Eye (tissue), 1 donor: ENCODE data around the gene C7.
"Not testable (repeated sequence)": the region's sequence is repeated elsewhere in the genome, so short reads cannot be mapped to it uniquely, and the experiment has no call there.

Source experiments
- DNase-seq: peaks from one replicate; pipeline ENCODE4 v3.0.0-alpha.2; 2015

Gene C7

DNA sequence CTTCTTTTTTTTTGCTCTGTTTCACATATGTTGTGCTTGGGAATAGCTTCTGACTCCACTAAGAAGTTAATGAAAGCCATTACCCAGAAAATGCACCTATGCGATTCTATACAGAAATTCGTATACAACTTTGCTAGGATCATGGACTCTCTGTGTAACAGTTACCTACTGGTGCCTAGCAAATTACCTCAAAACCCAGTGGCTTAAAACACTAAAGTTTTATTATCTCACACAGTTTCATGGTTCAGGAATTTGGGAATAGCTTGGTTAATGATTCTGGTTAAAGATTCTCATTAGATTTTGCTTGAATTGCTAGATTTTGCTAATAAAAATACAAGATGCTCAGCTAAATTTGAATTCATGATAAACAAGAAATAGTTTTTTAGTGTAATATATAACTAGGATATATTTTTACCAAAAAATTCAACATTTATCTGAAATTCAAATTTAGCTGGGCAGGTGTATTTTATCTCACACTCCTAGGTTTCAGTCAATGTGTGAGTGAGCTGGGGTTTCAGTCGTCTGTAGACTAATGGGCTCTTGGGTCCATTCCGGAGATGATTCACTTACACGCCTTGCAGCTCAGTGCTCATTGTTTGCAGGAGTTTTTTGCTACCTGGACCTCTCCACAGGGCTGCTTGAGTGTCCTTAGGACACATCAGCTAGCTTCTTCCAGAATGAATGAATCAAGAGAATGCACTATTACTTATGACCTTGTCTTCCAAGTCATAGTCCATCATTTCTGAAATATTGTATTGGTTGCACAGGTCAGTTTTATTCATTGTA, 86.7 kb downstream of the C7 start:
- no peak for DNase-seq

DNA sequence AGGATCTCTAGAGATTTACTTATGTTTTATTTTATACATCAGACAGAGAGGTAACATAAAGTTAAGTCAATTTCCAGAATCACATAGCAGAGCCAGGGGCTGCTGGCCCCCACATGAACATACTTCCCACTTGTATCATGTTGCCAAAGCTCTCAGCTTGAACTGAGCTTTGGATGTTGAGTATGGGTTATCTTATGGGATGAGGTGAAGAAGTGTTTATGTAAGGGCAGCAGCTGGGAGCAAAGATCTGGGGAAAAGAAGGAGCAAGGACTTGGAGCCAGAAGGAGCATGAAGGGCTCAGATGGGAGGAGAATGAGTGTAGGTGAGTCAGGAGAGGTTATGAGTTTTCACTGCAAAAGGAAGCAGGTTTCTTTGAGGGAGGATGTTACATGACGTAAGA, 89.8 kb downstream of the C7 start:
- no peak for DNase-seq

DNA sequence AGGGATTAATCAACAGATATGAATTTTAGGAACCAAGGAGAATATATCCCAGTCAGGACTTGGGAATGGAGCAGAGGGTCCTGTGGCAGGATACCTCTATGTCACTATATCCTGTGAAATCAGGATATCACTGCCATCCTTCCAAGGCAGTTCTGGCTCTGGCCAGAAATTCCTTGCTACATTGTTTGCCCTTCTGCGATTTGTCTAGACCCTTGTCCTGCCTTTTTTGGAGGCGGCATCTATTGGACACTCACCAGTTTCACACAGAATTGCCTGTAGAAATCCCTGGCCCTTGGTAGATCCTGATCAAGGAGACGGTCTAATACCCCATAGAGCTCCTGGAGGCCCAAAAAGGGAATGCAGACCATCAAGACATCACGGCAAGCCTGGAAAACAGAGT, 90.7 kb downstream of the C7 start:
- no peak for DNase-seq

DNA sequence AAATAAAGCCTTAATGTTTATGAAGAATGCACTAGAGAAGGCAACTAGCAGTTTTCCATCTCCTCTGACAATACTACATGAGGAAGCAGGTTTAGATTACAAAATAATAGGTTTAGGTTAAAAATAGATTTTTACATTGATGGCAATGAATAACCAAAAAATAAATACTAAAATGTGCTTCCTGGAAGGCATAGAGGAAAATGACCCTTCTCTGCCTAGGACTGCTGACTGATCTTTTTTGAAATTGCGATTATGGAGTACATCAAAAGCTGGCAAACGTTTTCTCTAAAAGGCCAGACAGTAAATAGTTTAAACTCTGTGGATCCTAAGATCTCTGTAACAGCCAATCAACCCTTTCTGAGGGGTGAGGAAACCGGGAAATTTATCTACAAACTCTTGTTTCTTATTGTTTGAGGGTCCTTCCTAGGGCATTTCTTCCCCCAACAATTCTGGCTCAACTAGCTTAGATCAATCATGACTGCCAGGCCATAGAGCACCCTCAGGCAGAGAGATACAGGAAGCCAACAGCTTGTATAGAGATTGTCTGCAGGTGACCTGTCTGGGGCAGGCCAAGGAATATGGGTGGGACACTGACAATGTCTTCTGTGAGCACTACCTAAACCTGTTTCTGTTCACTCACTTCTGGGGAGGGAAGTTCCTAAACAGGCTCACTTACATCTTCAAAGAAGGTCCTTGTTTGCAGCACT, 94.5 kb downstream of the C7 start:
- DNase-seq: no peak

DNA sequence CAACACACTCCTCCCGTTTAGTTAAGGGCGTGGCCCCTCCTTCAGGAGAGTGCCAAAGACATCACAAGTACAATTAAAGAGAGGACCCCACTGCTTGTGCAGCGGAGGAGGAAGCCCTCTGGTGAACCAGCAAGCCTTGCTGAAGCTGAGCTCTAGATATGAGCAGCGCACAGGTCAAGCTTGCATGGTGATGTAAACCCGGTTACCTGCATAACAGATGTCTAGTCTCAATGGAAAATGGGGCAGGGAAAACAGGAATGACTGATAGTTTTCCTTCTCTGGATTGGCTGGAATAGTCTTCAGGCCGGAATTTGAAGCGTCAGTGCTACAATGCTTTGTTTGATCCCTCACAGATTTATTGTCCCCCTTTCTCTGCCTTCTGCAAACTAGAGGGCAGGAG, 95.6 kb downstream of the C7 start:
- DNase-seq: no peak

DNA sequence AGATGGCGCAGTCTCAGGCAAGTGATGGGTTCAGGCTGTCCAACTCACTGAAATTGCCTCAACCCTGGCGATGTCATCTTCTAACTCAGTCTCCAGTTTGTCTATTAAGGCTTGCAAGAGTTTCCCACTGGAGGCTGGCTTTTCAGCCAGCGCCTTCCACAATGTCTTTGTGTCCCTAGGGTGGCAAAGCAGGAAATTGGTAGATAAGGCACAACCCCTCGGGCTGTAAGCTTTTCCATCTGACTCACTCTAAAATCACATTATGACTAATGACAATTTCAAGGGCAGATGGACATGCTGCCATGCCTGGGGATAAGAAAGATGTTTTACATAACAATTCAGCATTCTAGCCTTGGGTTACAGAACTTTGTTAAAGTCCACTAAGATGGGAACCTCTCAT, 99.9 kb downstream of the C7 start:
- peak; percentile 3 for DNase-seq

DNA sequence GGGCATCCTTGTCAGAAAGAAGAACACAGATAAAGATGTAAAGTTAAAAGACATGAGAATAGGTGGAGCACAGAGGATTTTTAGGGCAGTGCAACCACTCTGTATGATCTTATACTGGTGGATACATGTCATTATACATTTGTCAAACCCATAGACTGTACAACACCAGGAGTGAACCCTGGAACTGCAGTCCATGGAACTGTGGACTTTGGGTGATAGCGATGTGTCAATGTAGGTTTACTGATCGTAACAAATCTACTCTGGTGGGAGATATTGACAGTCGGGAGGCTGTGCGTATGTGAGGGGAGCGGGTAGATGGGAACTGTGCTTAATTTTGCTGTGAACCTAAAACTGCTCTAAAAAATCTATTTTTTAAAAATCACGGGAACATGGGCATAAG, 101.3 kb downstream of the C7 start:
- DNase-seq: no peak

DNA sequence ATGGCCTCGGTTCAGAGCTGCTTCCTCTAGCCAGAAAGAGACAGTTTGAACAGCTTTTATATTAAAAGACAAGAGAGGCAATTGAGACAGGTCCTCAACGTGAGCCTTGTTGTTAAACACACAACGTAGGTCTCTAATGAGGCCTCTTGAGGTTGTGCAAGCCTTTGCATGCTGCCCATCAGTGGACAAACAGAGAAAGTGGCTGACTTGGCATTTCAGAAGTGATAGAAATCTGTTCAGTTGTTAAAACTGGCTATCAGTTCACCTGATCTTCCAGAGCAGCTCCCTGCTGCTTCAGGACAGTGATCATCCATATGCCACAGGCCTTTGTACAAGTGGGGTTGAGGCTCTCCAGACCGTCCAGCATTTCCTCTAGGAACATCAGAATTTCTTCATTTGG, 103.0 kb downstream of the C7 start:
- no peak for DNase-seq

DNA sequence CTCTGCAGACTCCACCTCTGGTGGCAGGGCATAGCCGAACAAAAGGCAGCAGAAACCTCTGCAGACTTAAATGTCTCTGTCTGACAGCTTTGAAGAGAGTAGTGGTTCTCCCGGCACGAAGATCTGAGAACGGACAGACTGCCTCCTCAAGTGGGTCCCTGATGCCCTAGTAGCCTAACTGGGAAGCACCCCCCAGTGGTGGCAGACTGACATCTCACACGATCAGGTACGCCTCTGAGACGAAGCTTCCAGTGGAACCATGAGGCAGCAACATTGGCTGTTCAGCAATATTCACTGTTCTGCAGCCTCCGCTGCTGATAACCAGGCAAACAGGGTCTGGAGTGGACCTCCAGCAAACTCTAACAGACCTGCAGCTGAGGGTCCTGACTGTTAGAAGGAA, 113.3 kb downstream of the C7 start:
- DNase-seq: not testable (repeated sequence)
